NCI-H526 treated with DMSO at 0.1 percent for 48 hours (cell line): ENCODE results near the gene UBTD2.
"Not testable (repeated sequence)": the region's sequence is repeated elsewhere in the genome, so short reads cannot be mapped to it uniquely, and the experiment has no call there.

Experiments
- DNase-seq: peaks from one replicate; lab custom pipeline; 2025; lab: John Stamatoyannopoulos, UW

UBTD2 gene

GRCh38 chr5:172251419-172251818 is 32.1 kb downstream of the UBTD2 start:
- no peak for DNase-seq

GRCh38 chr5:172248637-172249036 is 34.9 kb downstream of the UBTD2 start:
- no peak for DNase-seq

GRCh38 chr5:172245703-172246125 is 37.9 kb downstream of the UBTD2 start:
- no peak for DNase-seq

- DNase-seq, result no peak
These were observed 38.5 kb downstream of the UBTD2 start for GRCh38 chr5:172245046-172245445.

- no peak for DNase-seq
These were observed 40.3 kb downstream of the UBTD2 start for GRCh38 chr5:172243302-172243701.

- no peak for DNase-seq
These were observed 45.2 kb downstream of the UBTD2 start for GRCh38 chr5:172238334-172238733.

GRCh38 chr5:172235827-172236736 is 47.5 kb downstream of the UBTD2 start:
- DNase-seq, result no peak

GRCh38 chr5:172235132-172235780 is 48.3 kb downstream of the UBTD2 start:
- no peak for DNase-seq

- DNase-seq, result no peak
These were observed 49.5 kb downstream of the UBTD2 start for GRCh38 chr5:172234031-172234430.

GRCh38 chr5:172229904-172230303 is 53.7 kb downstream of the UBTD2 start:
- no peak for DNase-seq

GRCh38 chr5:172224996-172225395 is 58.6 kb downstream of the UBTD2 start:
- no peak for DNase-seq

GRCh38 chr5:172223901-172224873 is 59.4 kb downstream of the UBTD2 start:
- no peak for DNase-seq

GRCh38 chr5:172219296-172219695 is 64.3 kb downstream of the UBTD2 start:
- DNase-seq, result no peak

GRCh38 chr5:172216345-172216744 is 67.2 kb downstream of the UBTD2 start:
- DNase-seq, result no peak

- DNase-seq, result no peak
These were observed 70.4 kb downstream of the UBTD2 start for GRCh38 chr5:172213126-172213525.

GRCh38 chr5:172211676-172212075 is 71.9 kb downstream of the UBTD2 start:
- no peak for DNase-seq

GRCh38 chr5:172209714-172210113 is 73.8 kb downstream of the UBTD2 start:
- DNase-seq, result no peak

- no peak for DNase-seq
These were observed 76.1 kb downstream of the UBTD2 start for GRCh38 chr5:172207511-172207910.

- DNase-seq, result not testable (repeated sequence)
These were observed 77.6 kb downstream of the UBTD2 start for GRCh38 chr5:172205984-172206383.

- DNase-seq, result no peak
These were observed 83.1 kb downstream of the UBTD2 start for GRCh38 chr5:172200476-172200875.

GRCh38 chr5:172199446-172199845 is 84.1 kb downstream of the UBTD2 start:
- no peak for DNase-seq

- DNase-seq, result not testable (repeated sequence)
These were observed 85.8 kb downstream of the UBTD2 start for GRCh38 chr5:172197775-172198174.
